Liver (tissue), 3 donors: ENCODE measurements around the gene FXYD7.

Experiments
- RXRA ChIP-seq, 2 donors: IDR thresholded peaks; 2 replicates each; pipeline ENCODE4 v1.6.1; 2017 to 2018; ENCODE audit warnings: antibody characterized with exemption in 2 of 2, mild to moderate bottlenecking in 1 of 2
- TAF1 ChIP-seq: conservative IDR thresholded peaks from 2 replicates; pipeline ENCODE4 v1.6.1; 2016; ENCODE audit warnings: antibody characterized with exemption, mild to moderate bottlenecking
- YY1 ChIP-seq: IDR thresholded peaks from 2 replicates; pipeline ENCODE4 v1.6.1; 2016; ENCODE audit warnings: antibody characterized with exemption, mild to moderate bottlenecking
- TF ChIP-seq, protein P1 (sequence below): fragments of 150-350 bp; IDR thresholded peaks from 2 replicates; pipeline ENCODE4 v1.5.1; 2017; ENCODE audit warnings: improper control_type of control experiment, low read depth, low read length; ENCODE audit not compliant: missing input control
- donor health status: healthy.
- donor health status: healthy.

DNA sequence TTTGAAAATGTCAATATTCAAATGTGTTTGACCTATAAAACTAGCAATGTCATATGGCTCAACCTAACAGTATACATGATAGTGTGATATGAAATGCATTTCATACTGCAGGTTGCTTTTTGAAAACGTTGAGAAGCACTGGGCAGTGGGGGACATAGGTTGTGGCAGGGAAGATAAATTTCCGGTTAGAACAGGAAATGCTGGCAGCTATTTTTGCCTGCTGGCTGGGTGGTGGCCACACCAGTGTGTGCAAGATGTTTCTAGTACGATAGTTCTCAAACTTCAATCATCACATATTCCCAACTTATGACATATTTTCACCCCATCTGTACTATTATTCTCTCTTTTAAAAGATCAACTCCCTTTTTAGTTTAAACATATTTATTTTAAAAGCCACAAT is 28.7 kb downstream of the FXYD7 start:
- TF ChIP-seq RXRA (IDR thresholded peaks at IDR 0.05), result no peak
- no peak for TF ChIP-seq TAF1
- TF ChIP-seq, protein P1, sequence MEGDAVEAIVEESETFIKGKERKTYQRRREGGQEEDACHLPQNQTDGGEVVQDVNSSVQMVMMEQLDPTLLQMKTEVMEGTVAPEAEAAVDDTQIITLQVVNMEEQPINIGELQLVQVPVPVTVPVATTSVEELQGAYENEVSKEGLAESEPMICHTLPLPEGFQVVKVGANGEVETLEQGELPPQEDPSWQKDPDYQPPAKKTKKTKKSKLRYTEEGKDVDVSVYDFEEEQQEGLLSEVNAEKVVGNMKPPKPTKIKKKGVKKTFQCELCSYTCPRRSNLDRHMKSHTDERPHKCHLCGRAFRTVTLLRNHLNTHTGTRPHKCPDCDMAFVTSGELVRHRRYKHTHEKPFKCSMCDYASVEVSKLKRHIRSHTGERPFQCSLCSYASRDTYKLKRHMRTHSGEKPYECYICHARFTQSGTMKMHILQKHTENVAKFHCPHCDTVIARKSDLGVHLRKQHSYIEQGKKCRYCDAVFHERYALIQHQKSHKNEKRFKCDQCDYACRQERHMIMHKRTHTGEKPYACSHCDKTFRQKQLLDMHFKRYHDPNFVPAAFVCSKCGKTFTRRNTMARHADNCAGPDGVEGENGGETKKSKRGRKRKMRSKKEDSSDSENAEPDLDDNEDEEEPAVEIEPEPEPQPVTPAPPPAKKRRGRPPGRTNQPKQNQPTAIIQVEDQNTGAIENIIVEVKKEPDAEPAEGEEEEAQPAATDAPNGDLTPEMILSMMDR, result no peak
- TF ChIP-seq YY1, result no peak
